HepG2 (cell line): ENCODE results near the gene HNF1B. TPM values are rescaled to one million over a fixed set of nuclear protein-coding genes. Genes with fewer than 3 reads are reported as not detected.

ENCODE experiments used
- ATAC-seq: fragments of 200-7000 bp; cut with Tn5 transposase; 3 replicates; pipeline ENCODE4 v1.9.1; 2020; ENCODE audit warnings: mild to moderate bottlenecking, moderate library complexity
- BruUV-seq: library from RNA; stranded (reverse); fragments of 400-500 nt; replicated peaks from 2 replicates; lab custom pipeline; 2021; lab: Mats Ljungman, UMichigan
- CTCF ChIA-PET: fragments of 300-600 bp; formaldehyde crosslinking; extraction: SDS; loops from one replicate; lab custom pipeline; 2021; ENCODE audit warnings: low total read pairs, inconsistent platforms, low intra/inter-chr PET ratio; lab: Yijun Ruan, JAX
- POLR2A ChIA-PET: fragments of 350-600 bp; sonication (Branson Sonifier 250); formaldehyde crosslinking; loops from one replicate; lab custom pipeline; 2020; ENCODE audit warnings: antibody characterized with exemption, inconsistent platforms; lab: Yijun Ruan, JAX
- DNase-seq: peaks from one replicate; pipeline ENCODE4 v3.0.0-alpha.2; 2015; ENCODE audit warnings: low spot score
- FAIRE-seq: peaks from 3 replicates; lab custom pipeline; 2011; peaks lifted over from hg19 to GRCh38; lab: Jason Lieb, UNC
- H2AFZ ChIP-seq: one replicate; pipeline ENCODE4 v1.6.1; 2011; ENCODE audit warnings: low read length, inconsistent platforms
- H3K27ac ChIP-seq: fragments of 300-600 bp; 3 replicates; pipeline ENCODE4 v1.8.0; 2011; ENCODE audit warnings: mixed run types, mild to moderate bottlenecking, mixed read lengths, low read length, inconsistent platforms; ENCODE audit not compliant: insufficient read depth; ENCODE audit errors: extremely low read length
- H3K27me3 ChIP-seq, 2 experiments: fragments of 200-600 bp in 1 of 2; 2 replicates in 1 of 2; 3 replicates in 1 of 2; pipeline versions ENCODE4 v1.6.0 to v1.8.0; 2011; ENCODE audit warnings: low read length in 2 of 2, mild to moderate bottlenecking in 2 of 2, moderate library complexity in 2 of 2, inconsistent platforms in 1 of 2; ENCODE audit not compliant: insufficient read depth in 2 of 2, control insufficient read depth in 1 of 2
- H3K36me3 ChIP-seq, 2 experiments: fragments of 200-600 bp in 1 of 2; replicated peaks in 1 of 2; 2 replicates in 1 of 2; 3 replicates in 1 of 2; pipeline versions ENCODE4 v1.5.1 to v1.8.0; 2011; ENCODE audit warnings: low read length in 2 of 2, inconsistent platforms in 1 of 2; ENCODE audit not compliant: insufficient read depth in 2 of 2, control insufficient read depth in 1 of 2
- H3K4me1 ChIP-seq: 2 replicates; pipeline ENCODE4 v1.5.1; 2012; ENCODE audit warnings: low read length, inconsistent platforms; ENCODE audit not compliant: insufficient read depth
- H3K4me2 ChIP-seq: 2 replicates; pipeline ENCODE4 v1.6.0; 2011; ENCODE audit warnings: low read depth, low read length, inconsistent platforms
- H3K4me3 ChIP-seq, 3 experiments: fragments of 200-600 bp in 1 of 3; sonication (generic), shearing (Covaris generic) in 1 of 3; replicated peaks in 1 of 3; 2 replicates each; pipeline ENCODE4 v1.5.1; 2011 to 2016; ENCODE audit warnings: low read length in 3 of 3, inconsistent platforms in 2 of 3, low read depth in 2 of 3, mild to moderate bottlenecking in 2 of 3, control low read depth in 1 of 3, mixed read lengths in 1 of 3; ENCODE audit not compliant: insufficient read depth in 1 of 3
- H3K79me2 ChIP-seq: one replicate; pipeline ENCODE4 v1.6.1; 2011; ENCODE audit warnings: low read length, inconsistent platforms; ENCODE audit not compliant: insufficient read depth
- H3K9ac ChIP-seq: 2 replicates; pipeline ENCODE4 v1.6.0; 2011; ENCODE audit warnings: mild to moderate bottlenecking, low read depth, low read length, inconsistent platforms; ENCODE audit not compliant: insufficient read depth
- H3K9me3 ChIP-seq: 2 replicates; pipeline ENCODE4 v1.5.1; 2012; ENCODE audit warnings: mild to moderate bottlenecking, low read length
- H4K20me1 ChIP-seq: 2 replicates; pipeline ENCODE4 v1.6.0; 2011; ENCODE audit warnings: inconsistent platforms, mild to moderate bottlenecking, low read length, moderate library complexity; ENCODE audit not compliant: insufficient read depth
- ARNT2 ChIP-seq: sonication (generic); formaldehyde crosslinking; IDR thresholded peaks from 2 replicates; pipeline ENCODE4 v1.8.0; 2022; ENCODE audit warnings: mild to moderate bottlenecking, low read depth, missing genetic modification reagents, moderate library complexity
- ATF4 ChIP-seq, 2 experiments: fragments of 450-650 bp in 1 of 2; sonication (generic) in 1 of 2; formaldehyde crosslinking; IDR thresholded peaks; 2 replicates each; pipeline versions ENCODE4 v1.5.0 to v1.8.0; 2020 to 2022; ENCODE audit warnings: mild to moderate bottlenecking in 1 of 2, missing genetic modification reagents in 1 of 2
- CENPT ChIP-seq: sonication (generic); formaldehyde crosslinking; IDR thresholded peaks from 2 replicates; pipeline ENCODE4 v1.8.0; 2022; ENCODE audit warnings: low read depth, mild to moderate bottlenecking, moderate library complexity, missing genetic modification reagents
- EP300 ChIP-seq, 3 experiments: sonication (generic) in 1 of 3; formaldehyde crosslinking in 1 of 3; IDR thresholded peaks; 2 replicates each; pipeline versions ENCODE4 v1.5.1 to v1.6.1; 2011 to 2020; ENCODE audit warnings: low read depth in 2 of 3, low read length in 2 of 3, borderline replicate concordance in 1 of 3, improper control_type of control experiment in 1 of 3, mild to moderate bottlenecking in 1 of 3, missing genetic modification reagents in 1 of 3, moderate library complexity in 1 of 3
- IKZF4 ChIP-seq: sonication (generic); formaldehyde crosslinking; IDR thresholded peaks from 2 replicates; pipeline ENCODE4 v1.5.1; 2020; ENCODE audit warnings: borderline replicate concordance, mild to moderate bottlenecking, low read depth, missing genetic modification reagents; ENCODE audit errors: not compliant biosample characterization
- JUNB ChIP-seq: sonication (generic); formaldehyde crosslinking; IDR thresholded peaks from 2 replicates; pipeline ENCODE4 v1.8.0; 2022; ENCODE audit warnings: missing genetic modification reagents, mild to moderate bottlenecking, borderline replicate concordance
- MBD4 ChIP-seq: IDR thresholded peaks from 2 replicates; pipeline ENCODE4 v1.6.1; 2012; ENCODE audit warnings: low read length, inconsistent platforms, borderline replicate concordance
- POLR2G ChIP-seq: fragments of 200-400 bp; formaldehyde crosslinking; IDR thresholded peaks from 2 replicates; pipeline ENCODE4 v1.6.1; 2018; ENCODE audit warnings: mild to moderate bottlenecking, low read depth, low read length, moderate library complexity
- RAD51 ChIP-seq: fragments of 450-650 bp; IDR thresholded peaks from 2 replicates; pipeline ENCODE4 v1.6.1; 2016; ENCODE audit warnings: borderline replicate concordance
- ZNF256 ChIP-seq: sonication (generic); formaldehyde crosslinking; conservative IDR thresholded peaks from 2 replicates; pipeline ENCODE4 v1.4.0; 2020; ENCODE audit warnings: missing genetic modification reagents
- ZNF280D ChIP-seq: sonication (generic); formaldehyde crosslinking; IDR thresholded peaks from 2 replicates; pipeline ENCODE4 v1.5.1; 2020; ENCODE audit warnings: mild to moderate bottlenecking, missing genetic modification reagents
- ZNF878 ChIP-seq: sonication (generic); formaldehyde crosslinking; IDR thresholded peaks from 2 replicates; pipeline ENCODE4 v1.8.1; 2023; ENCODE audit warnings: mild to moderate bottlenecking, missing genetic modification reagents, moderate library complexity
- WGBS: methylation state at CpG from one replicate; pipeline ENCODE4 v1.1.6; 2017; ENCODE audit warnings: low lambda C conversion rate; 5-methylcytosine and 5-hydroxymethylcytosine counted together
- in situ Hi-C: cut with HindIII; loops from 2 replicates; pipeline ENCODE4 v1.10.0; 2017; ENCODE audit warnings: low pct_unique_long_range_greater_than_20kb; ENCODE audit not compliant: extremely low pct_ligation_motif_present
- intact Hi-C: fragments of 100-400 bp; cut with micrococcal nuclease; formaldehyde crosslinking; loops from one replicate; pipeline ENCODE4 v1.10.0; 2022; ENCODE audit not compliant: unreplicated experiment
- polyA plus RNA-seq, 8 experiments: library from polyadenylated mRNA; depleted of rRNA in 3 of 8; stranded (reverse) in 7 of 8; unstranded in 1 of 8; fragments of >200 nt; fragmentation: Illumina TruSeq in 4 of 8; extraction: Trizol in 4 of 8; gene quantifications; 2 replicates each; pipeline versions ENCODE4 v1.2.1 to v1.2.3, GENCODE V29; 2011 to 2016; ENCODE audit warnings: low read depth in 4 of 8, missing spikeins in 1 of 8, mixed read lengths in 1 of 8; ENCODE audit not compliant: insufficient read depth in 1 of 8
- total RNA-seq, 5 experiments: library from RNA; depleted of rRNA; stranded (reverse); fragments of >200 nt; fragmentation: Illumina TruSeq; extraction: Trizol; gene quantifications; 2 replicates each; pipeline ENCODE4 v1.2.3, GENCODE V29; 2016; ENCODE audit warnings: low read depth in 1 of 5

Gene HNF1B
- total and polyA plus RNA-seq, 2 of the 13 experiments (the other 11 are each of a cell fraction or from before 2014, with no cell fraction given) = 1.9 to 5.3 TPM

- Histone ChIP-seq H3K36me3 (peaks cover 4% of the 10 kb centered on the region in 2 experiments; a peak in 4 of 5 replicates), H3K4me2 (no peak overlapping the region), H3K27me3 (no peaks in the 10 kb centered on the region), H3K9ac (no peak overlapping the region), H3K4me1 (peaks cover 55% of the 10 kb centered on the region), H2AFZ (no peak overlapping the region), H3K4me3 (no peak overlapping the region), H3K27ac (peak overlapping the region; percentile 13), H4K20me1 (no peaks in the 10 kb centered on the region), H3K9me3 (no peaks in the 10 kb centered on the region), H3K79me2 (no peaks in the 10 kb centered on the region)
- BruUV-seq = no TSS peak
- TF ChIP-seq RAD51 (peak; percentile 51; the same call in 1 of the 2 replicates), IKZF4 (CRISPR knock-in tag) (no peak), JUNB (CRISPR knock-in tag) (no peak), ZNF256 (CRISPR knock-in tag) (no peak)
- DNase-seq (peak; percentile 42), ATAC-seq (no peak), FAIRE-seq (no peak)
- WGBS = 76% methylated on average over 2 of the region's 2 CpGs
- in situ Hi-C loops (loop anchor here (5.0 kb wide), 1 partner anchor 36 kb away; no protein-coding TSS in a partner anchor), intact Hi-C loops (no loop called here)
- ChIA-PET CTCF (no interaction called here), POLR2A (interaction anchor here (0.7 to 1.6 kb wide), 2 partner anchors 9 to 37 kb away, joined by 4 to 5 read pairs; no protein-coding TSS in a partner anchor)
Observed at GRCh38 chr17:37706446-37706845, 38.4 kb downstream of the HNF1B start.

GRCh38 chr17:37702598-37702997 is 42.3 kb downstream of the HNF1B start:
- no peak overlapping the region for H3K9ac ChIP-seq
- POLR2A ChIA-PET = interaction anchor here (1.2 kb wide), 1 partner anchor 27 kb away, joined by 3 read pairs; no protein-coding TSS in a partner anchor
- peaks cover 13 to 15% of the 10 kb centered on the region in 2 experiments; a peak in 4 of 5 replicates for H3K36me3 ChIP-seq
- TF ChIP-seq POLR2G = no peak
- TF ChIP-seq CENPT = no peak
- no peak for TF ChIP-seq EP300 (IDR thresholded peaks at IDR 0.05; ENCODE audit: low read depth in 2 of 2, low read length in 2 of 2)
- TF ChIP-seq EP300 (CRISPR knock-in tag; IDR thresholded peaks at IDR 0.05; ENCODE audit: borderline replicate concordance) = no peak
- TF ChIP-seq ATF4 (CRISPR knock-in tag; IDR thresholded peaks at IDR 0.05) = no peak
- TF ChIP-seq ARNT2 (CRISPR knock-in tag) = no peak
- TF ChIP-seq ZNF280D (CRISPR knock-in tag) = no peak
- no peak for TF ChIP-seq MBD4
- no peak for TF ChIP-seq ZNF878 (CRISPR knock-in tag)
- TF ChIP-seq, all 625 proteins: peak for 0
- Histone ChIP-seq H3K27me3 (no peaks in the 10 kb centered on the region), H4K20me1 (no peaks in the 10 kb centered on the region), H3K79me2 (no peaks in the 10 kb centered on the region), H3K27ac (no peak overlapping the region), H3K4me1 (peaks cover 53% of the 10 kb centered on the region), H3K4me2 (no peak overlapping the region), H3K9me3 (no peaks in the 10 kb centered on the region), H3K4me3 (no peak overlapping the region), H2AFZ (no peak overlapping the region)
- no peak for DNase-seq
- CTCF ChIA-PET = interaction anchor here (1.7 kb wide), 1 partner anchor 52 kb away, joined by 6 read pairs; no protein-coding TSS in a partner anchor
- BruUV-seq = no TSS peak
- in situ Hi-C loops (loop anchor here (5.0 kb wide), 1 partner anchor 50 kb away; no protein-coding TSS in a partner anchor), intact Hi-C loops (no loop called here)
- no peak for ATAC-seq
- FAIRE-seq = no peak
